H7 (cell line): ENCODE data around the gene SAMD8. TPM values are rescaled to one million over a fixed set of nuclear protein-coding genes. Genes with fewer than 3 reads are reported as not detected.
"Not testable (repeated sequence)": the region's sequence is repeated elsewhere in the genome, so short reads cannot be mapped to it uniquely, and the experiment has no call there.

Experiments used
- DNase-seq: peaks from one replicate; pipeline ENCODE4 v3.0.0; 2012
- H3K27me3 ChIP-seq: 2 replicates; pipeline ENCODE4 v1.6.0; 2011; ENCODE audit warnings: mild to moderate bottlenecking, low read length; ENCODE audit not compliant: control insufficient read depth, insufficient read depth
- H3K36me3 ChIP-seq: replicated peaks from 2 replicates; pipeline ENCODE4 v1.5.1; 2011; ENCODE audit warnings: low read length; ENCODE audit not compliant: control insufficient read depth, insufficient read depth
- H3K4me3 ChIP-seq: 2 replicates; pipeline ENCODE4 v1.5.1; 2011; ENCODE audit warnings: low read depth, mild to moderate bottlenecking, control low read depth, low read length, moderate library complexity; ENCODE audit not compliant: insufficient read depth
- total RNA-seq: library from RNA; depleted of rRNA; stranded (reverse); fragments of >200 nt; shearing (Covaris generic); gene quantifications from 2 replicates; pipeline ENCODE4 v1.2.3, GENCODE V29; 2014

Gene SAMD8
- total RNA-seq, 1 experiment from 2014 or later: 13.2 TPM

DNA sequence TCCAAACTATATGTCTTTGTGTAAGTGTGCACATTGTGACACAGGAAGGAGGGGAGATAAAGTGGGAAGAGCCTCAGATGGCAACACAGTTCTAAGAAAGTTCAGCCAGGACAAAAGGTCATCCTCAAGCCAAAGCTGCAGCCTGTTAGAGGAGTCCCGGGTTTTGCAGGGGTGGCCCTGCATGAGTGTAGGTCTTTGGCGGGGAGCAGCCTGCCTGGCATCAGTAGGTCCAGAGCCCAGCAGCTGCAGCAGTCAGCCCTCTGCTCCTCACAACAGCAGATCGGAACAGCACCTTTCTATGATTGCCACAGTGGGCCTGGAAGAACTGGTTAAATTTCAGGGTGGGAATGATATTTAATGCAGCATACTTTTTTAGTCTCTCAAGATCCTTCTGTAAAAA lies 85.6 kb downstream of the SAMD8 start:
- Histone ChIP-seq H3K27me3 (no peaks in the 10 kb centered on the region), H3K36me3 (no peaks in the 10 kb centered on the region), H3K4me3 (no peak overlapping the region)
- DNase-seq: no peak

DNA sequence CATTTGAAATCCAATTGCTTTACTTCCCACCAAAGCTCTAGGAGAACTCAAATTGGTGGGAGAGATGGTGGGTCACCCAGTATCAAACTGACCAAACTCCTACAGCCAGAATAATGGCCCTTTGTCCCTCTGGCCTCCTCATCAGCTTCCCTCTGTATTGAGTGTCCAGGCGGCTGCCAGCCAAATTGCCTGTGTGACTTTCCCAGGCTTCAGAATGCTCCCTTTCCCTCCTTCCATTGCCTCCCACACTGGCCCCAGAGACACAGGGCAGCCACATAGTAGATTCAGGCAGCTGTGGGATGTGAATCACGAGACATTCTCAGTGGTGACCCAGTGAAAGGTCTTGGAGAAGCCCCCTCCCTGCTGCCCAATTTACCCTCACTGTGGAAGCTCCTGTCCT lies 86.5 kb downstream of the SAMD8 start:
- no peak for DNase-seq
- no peaks in the 10 kb centered on the region for H3K36me3 ChIP-seq

DNA sequence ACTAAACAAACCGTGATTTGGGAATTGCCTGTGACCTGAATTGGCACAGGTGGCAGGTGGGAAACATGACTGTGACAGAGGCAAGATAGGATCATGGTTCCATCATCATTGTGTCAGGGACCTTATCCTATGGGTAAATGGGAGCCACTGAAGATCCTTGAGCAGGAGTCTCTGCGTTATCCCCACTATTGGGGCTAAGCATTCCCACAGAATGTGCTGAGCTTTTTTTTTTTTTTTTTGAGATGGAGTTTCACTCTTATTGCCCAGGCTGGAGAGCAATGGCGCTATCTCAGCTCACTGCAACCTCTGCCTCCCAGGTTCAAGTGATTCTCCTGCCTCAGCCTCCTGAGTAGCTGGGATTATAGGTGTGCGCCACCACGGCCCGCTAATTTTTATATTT lies 88.5 kb downstream of the SAMD8 start:
- not testable (repeated sequence) for H3K27me3 ChIP-seq, H3K4me3 ChIP-seq, H3K36me3 ChIP-seq, DNase-seq

More for the DNA sequence above, 86.5 kb downstream of the SAMD8 start:
- Histone ChIP-seq H3K4me3 (no peak overlapping the region), H3K27me3 (no peaks in the 10 kb centered on the region)

DNA sequence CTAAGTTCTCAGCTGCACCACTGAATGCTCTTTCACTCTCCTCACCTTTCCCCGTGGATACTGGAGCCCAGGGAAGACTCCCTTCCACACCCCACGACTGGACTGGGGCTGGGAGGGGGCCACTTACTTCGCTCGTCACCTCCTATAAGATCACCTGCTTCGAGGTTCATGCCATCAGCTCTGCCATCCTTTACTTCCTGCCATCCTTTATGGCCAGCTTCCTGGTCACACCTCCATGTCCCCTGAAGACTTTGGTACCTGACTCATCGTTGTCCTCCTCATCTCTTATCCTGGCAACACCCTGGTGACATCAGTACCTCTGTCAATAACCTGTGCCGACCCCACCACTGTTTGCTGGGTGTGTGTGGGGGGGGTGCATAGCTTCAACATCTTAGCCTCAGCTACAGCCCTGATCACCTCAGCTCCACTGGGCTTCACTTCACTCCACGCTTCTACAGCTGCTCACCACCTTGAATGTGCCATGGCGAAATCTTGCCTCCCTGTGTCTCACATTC lies 90.4 kb downstream of the SAMD8 start:
- DNase-seq: no peak
- Histone ChIP-seq H3K36me3 (no peaks in the 10 kb centered on the region), H3K27me3 (no peaks in the 10 kb centered on the region), H3K4me3 (no peak overlapping the region)

DNA sequence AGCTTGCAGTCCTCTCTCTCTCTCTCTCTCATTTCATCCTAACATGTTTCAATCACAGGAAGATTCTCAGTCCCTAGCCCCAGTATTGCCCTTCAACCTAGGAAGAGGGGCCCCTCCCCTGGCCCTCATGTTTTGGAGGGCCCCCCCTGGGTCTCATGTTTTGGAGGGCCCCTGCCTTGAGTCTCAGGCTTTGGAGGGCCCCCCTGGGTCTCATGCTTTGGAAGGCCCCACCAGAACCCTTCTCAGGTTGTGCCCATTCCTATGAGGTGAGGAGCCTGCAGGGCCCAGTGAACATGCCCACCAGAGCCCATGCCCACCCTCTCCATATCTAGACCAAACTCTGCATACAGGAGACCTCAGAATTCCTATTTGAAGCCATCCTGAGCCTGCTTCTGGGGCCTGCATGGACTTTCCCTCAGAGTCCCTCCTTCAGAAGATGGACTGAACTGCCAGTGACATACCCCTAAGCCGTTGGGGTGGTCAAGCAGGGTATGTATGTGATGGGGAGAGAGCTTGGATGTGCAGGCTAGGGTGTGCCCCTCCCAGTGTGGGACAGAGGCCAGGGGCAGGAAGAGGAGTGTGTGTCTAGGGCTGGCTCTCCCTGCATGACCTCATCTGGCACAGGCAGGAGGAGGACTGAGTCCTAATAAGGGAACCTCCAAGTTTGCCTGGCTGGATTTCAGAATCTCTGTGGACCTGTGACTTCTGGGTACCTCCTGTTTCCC lies 91.0 kb downstream of the SAMD8 start:
- Histone ChIP-seq H3K27me3 (no peaks in the 10 kb centered on the region), H3K36me3 (no peaks in the 10 kb centered on the region), H3K4me3 (no peak overlapping the region)
- DNase-seq: no peak

DNA sequence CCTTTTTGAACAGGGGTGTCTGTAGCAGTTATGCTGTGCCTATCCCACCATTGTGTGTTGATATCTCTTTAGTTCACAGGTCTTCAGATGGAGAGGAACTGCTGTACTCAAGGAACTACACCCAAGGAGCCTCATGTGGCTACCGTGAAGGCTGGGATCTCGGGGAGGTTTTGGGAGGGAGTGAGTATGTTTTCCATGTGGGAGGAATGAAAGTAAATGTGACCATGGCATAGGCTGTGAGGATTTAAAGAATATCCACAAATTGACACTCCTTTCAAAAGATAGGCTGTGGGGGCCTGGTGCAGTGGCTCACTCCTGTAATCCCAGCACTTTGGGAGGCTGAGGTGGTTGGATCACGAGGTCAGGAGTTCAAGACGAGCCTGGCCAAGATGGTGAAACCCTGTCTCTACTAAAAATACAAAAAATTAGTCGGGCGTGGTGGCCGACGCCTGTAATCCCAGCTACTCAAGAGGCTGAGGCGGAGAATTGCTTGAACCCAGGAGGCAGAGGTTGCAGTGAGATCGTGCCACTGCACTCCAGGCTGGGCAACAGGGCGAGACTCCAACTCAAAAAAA lies 91.7 kb downstream of the SAMD8 start:
- not testable (repeated sequence) for DNase-seq, H3K4me3 ChIP-seq, H3K27me3 ChIP-seq, H3K36me3 ChIP-seq

DNA sequence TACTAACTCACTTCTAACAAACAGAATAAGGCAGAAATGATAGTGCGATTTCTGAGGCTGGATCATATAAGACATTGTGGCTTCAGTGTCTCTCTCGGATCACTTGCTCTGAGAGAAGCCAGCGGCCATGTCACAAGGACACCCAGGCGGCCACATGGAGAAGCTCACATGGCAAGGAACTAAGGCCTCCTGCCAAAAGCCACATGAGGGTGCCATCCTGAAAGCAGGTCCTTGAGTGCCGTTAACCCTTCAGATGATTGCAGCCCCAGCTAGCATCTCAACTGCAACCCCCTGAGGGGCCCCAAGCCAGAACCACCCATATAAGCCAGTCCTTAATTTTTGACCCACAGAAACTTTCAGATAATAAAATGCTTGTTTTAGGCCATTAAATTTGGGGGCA lies 92.3 kb downstream of the SAMD8 start:
- H3K27me3 ChIP-seq: no peaks in the 10 kb centered on the region
- DNase-seq: no peak

DNA sequence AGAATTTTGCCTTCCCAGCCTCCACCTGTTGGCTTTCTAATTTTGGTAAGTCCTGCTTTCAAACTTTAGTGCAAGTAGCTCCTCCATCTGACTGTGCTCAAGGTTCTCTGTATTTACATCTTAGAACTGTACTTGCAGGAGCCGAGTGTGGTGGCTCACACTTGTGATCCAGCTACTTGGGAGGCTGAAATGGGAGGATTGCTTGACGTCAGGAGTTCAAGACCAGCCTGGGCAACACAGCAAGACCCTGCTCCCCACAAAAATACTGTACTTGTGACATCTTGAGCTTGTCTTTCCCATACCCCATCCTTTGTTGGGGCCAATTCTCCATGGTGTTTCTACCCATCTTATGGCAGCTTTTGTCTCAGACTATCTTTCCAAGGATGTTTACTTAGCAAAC lies 94.5 kb downstream of the SAMD8 start:
- H3K27me3 ChIP-seq: no peaks in the 10 kb centered on the region
- no peak for DNase-seq
- no peaks in the 10 kb centered on the region for H3K36me3 ChIP-seq
- H3K4me3 ChIP-seq: no peak overlapping the region

More for the DNA sequence above, 92.3 kb downstream of the SAMD8 start:
- Histone ChIP-seq H3K36me3 (no peaks in the 10 kb centered on the region), H3K4me3 (no peak overlapping the region)

DNA sequence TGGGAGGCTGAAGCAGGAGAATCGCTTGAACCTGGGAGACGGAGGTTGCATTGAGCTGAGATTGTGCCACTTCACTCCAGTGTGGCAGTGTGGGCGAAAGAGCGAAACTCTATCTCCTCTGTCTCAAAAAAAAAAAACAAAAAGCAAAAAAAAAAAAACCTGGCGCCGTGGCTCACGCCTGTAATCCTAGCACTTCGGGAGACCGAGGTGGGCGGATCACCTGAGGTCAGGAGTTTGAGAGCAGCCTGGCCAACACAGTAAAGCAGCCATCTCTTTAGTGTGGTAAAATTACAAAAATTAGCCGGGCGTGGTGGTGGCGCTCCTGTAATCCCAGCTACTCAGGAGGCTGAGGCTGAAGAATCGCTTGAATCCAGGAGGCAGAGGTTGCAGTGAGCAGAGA lies 95.2 kb downstream of the SAMD8 start:
- H3K36me3 ChIP-seq, H3K27me3 ChIP-seq, DNase-seq, H3K4me3 ChIP-seq: not testable (repeated sequence)

DNA sequence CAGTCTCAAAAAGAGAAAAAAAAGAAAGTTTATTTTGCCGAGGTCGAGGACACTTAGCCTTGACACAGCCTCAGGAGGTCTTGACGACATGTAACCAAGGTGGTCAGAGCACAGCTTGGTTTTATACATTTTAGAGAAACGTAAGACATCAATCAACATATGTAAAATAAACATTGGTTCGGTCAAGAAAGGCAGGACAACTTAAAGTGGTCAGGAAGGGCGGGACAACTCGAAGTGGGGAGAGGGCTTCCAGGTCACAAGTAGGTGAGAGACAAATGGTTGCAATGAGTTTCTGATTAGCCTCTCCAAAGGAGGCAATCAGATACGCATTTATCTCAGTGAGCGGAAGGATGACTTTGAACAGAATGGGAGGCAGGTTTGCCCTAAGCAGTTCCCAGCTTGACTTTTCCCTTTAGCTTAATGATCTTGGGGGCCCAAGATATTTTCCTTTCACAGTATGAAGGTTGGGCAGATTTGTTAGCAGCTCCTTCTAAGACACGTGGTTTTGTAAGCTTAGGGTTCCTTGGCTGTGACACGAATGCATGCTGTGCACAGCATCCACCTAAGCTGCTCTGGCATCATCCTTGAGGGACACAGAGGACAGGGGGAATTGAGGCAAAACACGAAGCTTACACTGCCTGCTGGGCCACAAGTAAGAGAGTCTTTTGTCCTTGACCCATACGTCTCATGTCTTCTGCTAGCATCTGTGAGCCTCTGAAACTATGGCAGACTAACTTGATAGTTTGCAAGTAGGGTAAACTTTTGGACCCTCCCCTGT lies 95.8 kb downstream of the SAMD8 start:
- Histone ChIP-seq H3K27me3 (no peaks in the 10 kb centered on the region), H3K36me3 (0 out of 2 replicates have a peak, but pooled peaks cover 2% of the 10 kb centered on the region), H3K4me3 (no peak overlapping the region)
- DNase-seq: no peak

DNA sequence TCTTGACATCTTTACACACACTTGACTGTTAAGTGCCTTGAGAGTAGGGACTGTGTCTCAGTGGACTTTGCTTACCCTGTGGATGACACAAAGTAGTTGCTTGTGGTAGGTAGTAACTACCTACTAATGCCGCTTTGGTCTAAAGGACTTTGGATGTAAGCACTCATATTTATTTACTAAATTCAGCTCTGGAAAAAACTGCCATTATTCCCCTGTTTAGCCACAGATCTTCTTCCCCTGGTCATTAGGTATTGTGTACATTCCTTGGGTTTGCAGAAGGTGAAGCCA lies 96.3 kb downstream of the SAMD8 start:
- DNase-seq: no peak
- no peak overlapping the region for H3K4me3 ChIP-seq
- peaks cover 4% of the 10 kb centered on the region; the same call in 1 of the 2 replicates for H3K36me3 ChIP-seq
- no peaks in the 10 kb centered on the region for H3K27me3 ChIP-seq

DNA sequence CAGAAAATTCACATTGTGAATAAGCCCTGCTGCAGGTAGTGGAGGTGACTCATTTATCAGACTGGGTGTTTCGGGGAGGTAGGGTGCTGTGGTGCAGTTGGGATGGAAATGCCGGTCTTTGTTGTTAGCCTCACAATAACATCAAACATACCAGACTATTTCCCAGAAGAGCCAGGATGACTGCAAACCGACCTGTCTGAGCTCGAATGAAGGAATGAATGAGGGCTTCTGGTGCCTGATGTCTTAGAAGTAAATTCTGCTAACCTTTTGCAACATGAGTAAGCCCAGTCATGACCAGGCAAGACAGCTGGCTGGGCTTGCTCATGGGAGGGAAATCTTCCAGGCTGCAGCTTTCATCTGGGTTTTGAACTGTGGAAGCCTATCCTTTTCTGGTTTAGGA lies 96.7 kb downstream of the SAMD8 start:
- H3K36me3 ChIP-seq: peaks cover 7% of the 10 kb centered on the region
- no peaks in the 10 kb centered on the region for H3K27me3 ChIP-seq
- DNase-seq: no peak
- H3K4me3 ChIP-seq: no peak overlapping the region

DNA sequence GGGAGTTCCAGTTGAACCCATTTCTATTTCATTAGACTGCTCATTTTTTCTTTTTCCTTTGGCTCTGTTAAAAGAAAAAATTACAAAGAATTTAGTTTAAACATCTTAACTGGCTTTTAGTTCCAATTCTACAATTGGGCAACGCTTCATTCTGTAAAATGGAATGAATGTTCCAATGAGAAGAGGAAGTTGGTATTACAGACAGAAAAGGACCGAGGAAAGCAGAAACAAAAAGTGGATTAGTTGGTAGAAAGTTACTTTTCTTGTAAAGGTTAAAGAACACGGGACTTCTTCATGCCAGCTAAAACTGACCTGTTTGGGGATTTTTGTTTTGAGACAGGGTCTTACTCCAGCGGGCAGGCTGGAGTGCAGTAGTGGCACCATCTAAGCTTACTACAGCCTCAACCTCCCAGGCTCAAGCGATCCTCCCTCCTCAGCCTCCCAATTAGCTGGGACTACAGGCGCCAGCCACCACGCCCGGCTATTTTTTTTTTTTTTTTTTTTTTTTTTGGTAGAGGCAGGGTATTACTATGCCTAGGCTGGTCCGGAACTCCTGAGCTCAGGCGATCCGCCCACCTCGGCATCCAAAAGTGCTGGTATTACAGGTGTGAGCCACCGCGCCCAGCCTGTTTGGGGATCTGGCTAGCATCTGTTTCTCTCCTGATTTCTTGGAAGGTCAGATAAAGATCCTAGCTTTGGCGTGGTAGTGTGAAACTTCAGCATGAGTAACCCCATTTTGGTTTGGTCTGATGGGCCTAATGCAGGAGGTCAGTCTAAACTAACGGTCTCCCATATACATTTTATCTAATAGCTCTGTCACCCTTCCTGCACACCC lies 97.8 kb downstream of the SAMD8 start:
- no peak for DNase-seq
- H3K36me3 ChIP-seq: peaks cover 9% of the 10 kb centered on the region
- H3K27me3 ChIP-seq: no peaks in the 10 kb centered on the region
- H3K4me3 ChIP-seq: peak overlapping the region; percentile 94; the same call in 1 of the 2 replicates

DNA sequence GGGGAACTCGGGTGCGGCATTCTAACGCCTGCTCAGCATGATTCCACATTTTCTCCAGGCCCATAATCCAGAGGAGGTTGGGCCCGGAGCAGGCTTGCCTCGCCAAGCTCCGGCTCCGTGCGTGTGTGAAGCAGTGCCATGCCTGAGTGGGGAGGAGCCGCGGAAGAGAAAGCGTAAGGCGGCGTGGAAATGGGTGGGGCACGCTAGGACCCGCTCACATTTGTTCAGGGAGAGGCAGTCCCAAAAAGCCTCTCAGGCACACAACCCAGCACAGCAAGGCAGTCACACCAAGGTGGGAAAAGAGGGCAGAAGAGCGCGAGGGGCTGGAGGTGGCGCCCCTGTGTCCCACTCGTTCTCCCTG lies 98.4 kb downstream of the SAMD8 start:
- no peak for DNase-seq
- Histone ChIP-seq H3K27me3 (no peaks in the 10 kb centered on the region), H3K36me3 (peaks cover 13% of the 10 kb centered on the region), H3K4me3 (peak overlapping the region; percentile 94)
